Stimulated activated naive B cell treated with anti-CD40 and anti-IgM and Interleukin-4, amounts not matched to agents 10 μg/mL and 1 μg/mL and 100 μg/mL, for 72 hours (primary cell): ENCODE measurements around the gene IHH.

Experiments
- ATAC-seq, 2 donors: fragments of 150-1000 bp; cut with Tn5 transposase; replicated peaks; 2 replicates each; pipeline ENCODE4 v1.10.0; 2021; ENCODE audit warnings: moderate library complexity in 1 of 2
- DNase-seq: peaks from one replicate; pipeline ENCODE4 v3.0.0; 2021
- H3K27ac Mint-ChIP-seq: one replicate; pipeline ENCODE4 v1.8.0; 2022; ENCODE audit warnings: mild to moderate bottlenecking, mixed read lengths
- H3K27me3 Mint-ChIP-seq, 2 donors: one replicate each; pipeline ENCODE4 v1.8.0; 2022; ENCODE audit warnings: mixed read lengths in 2 of 2
- H3K36me3 Mint-ChIP-seq, 2 donors: one replicate each; pipeline ENCODE4 v1.8.0; 2022; ENCODE audit warnings: mixed read lengths in 2 of 2, mild to moderate bottlenecking in 1 of 2
- H3K4me1 Mint-ChIP-seq, 2 donors: one replicate each; pipeline ENCODE4 v1.8.0; 2022; ENCODE audit warnings: mixed read lengths in 2 of 2, mild to moderate bottlenecking in 1 of 2
- H3K4me3 Mint-ChIP-seq, 2 donors: one replicate each; pipeline ENCODE4 v1.8.0; 2022; ENCODE audit warnings: mild to moderate bottlenecking in 2 of 2, mixed read lengths in 2 of 2, moderate library complexity in 1 of 2
- H3K9me3 Mint-ChIP-seq, 2 donors: one replicate each; pipeline ENCODE4 v1.8.0; 2022; ENCODE audit warnings: mixed read lengths in 2 of 2, mild to moderate bottlenecking in 1 of 2

Gene IHH

GRCh38 chr2:219059725-219060682 is 717 bp downstream of the IHH start:
- no peak for DNase-seq
- peak overlapping the region; percentile 76 for H3K27ac Mint-ChIP-seq
- no peaks in the 10 kb centered on the region for H3K9me3 Mint-ChIP-seq
- peak overlapping the region; percentile 67 to 78 for H3K4me3 Mint-ChIP-seq
- H3K36me3 Mint-ChIP-seq, result no peaks in the 10 kb centered on the region
- ATAC-seq, result no peak
- peaks cover 20 to 42% of the 10 kb centered on the region in 2 donors for H3K4me1 Mint-ChIP-seq
- peaks cover 56 to 78% of the 10 kb centered on the region in 2 donors for H3K27me3 Mint-ChIP-seq

GRCh38 chr2:219059375-219059724 is 1.4 kb downstream of the IHH start:
- Mint-ChIP-seq H3K27ac (peak overlapping the region; percentile 76), H3K36me3 (no peaks in the 10 kb centered on the region), H3K4me1 (peaks cover 20 to 42% of the 10 kb centered on the region in 2 donors), H3K27me3 (peaks cover 60 to 85% of the 10 kb centered on the region in 2 donors), H3K9me3 (no peaks in the 10 kb centered on the region), H3K4me3 (peak overlapping the region; percentile 67 to 78)
- ATAC-seq (no peak), DNase-seq (no peak)

DNA sequence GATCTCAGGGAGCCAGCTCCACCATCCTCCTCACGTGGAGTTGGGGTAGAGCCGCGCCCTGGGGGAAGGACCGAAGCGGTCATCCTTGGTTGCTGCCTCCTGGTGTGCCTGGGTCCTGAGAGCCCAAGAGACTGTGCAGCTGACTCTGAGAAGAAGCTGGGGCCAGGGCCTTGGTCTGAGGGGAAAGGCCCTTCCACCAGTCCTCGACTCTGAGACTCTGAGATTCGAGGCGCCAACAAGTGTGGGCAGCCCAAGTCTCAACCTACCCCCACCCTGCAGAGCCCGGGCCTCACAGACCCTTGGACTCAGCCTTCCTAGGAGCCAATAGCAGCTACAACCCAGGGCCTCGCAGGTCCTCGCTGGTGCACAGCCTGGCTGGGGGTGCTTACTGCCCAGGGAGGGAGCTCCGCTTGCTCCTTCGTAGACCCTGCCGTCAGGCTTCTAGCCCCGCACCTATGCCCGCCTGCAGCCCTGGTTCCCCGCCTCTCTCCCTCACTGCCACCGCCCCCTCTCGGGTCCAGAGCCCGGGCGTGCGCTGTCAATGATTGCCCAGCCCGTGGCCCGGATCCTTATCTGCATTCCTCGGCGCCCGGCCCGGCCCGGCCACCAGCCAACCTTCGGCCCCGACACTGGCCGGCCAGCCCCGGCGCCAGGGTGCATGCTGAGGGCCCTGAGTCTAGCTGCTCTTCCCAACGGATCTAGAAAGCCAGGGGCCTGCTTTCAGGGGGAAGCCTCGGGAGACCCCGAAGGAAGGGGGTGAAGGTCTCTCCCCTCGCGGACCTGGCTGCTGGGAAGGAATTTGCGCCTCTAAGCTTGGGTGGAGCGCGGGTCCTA is 2.0 kb downstream of the IHH start:
- Mint-ChIP-seq H3K9me3 (no peaks in the 10 kb centered on the region), H3K4me1 (peaks cover 20 to 42% of the 10 kb centered on the region in 2 donors), H3K27me3 (peaks cover 64 to 91% of the 10 kb centered on the region in 2 donors), H3K27ac (no peak overlapping the region), H3K36me3 (no peaks in the 10 kb centered on the region), H3K4me3 (peak overlapping the region; percentile 67 to 78)
- no peak for DNase-seq
- no peak for ATAC-seq

DNA sequence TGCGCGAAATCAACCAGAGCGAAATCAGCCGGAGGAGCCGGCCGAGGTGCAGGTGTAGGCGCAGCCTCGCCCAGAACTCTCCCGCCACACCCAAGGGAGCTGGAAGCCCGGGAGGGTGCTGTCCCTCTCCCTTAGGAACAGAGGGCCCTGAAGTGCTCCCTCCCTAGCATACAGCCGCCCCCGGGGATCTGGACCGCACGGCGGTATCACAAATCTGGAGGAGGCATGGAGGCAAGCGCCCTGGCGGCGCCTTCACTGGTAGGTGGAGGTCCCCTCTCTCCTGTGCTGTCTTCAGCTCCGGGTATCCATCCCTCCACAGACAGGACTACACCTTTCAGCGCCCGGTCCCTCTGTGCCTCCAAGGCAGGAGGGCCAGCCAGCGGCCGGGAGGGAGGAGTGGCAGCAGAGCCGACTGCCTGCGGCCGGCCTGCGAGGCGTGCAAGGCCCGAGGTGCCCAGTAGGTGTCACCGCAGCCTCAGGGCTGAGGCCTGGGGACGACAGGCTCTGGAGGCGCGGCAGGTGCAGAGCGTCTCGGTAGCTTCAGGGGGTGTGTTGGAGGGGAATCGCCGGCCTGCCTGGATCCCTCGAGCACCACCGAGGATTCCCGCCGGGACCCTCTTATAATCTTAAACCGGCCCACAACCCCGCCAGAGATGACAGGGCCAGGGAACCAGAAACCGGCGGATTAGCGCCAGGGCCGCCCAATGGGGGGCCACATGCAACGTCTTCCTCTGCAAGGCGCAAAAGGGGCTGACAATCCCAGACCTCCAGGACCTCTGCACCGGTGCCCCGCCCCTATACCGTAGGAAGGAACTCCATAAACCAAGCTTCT is 2.8 kb downstream of the IHH start:
- H3K27me3 Mint-ChIP-seq, result peaks cover 60 to 90% of the 10 kb centered on the region in 2 donors
- DNase-seq (peak; percentile 77), ATAC-seq (peak; percentile 94)
- H3K36me3 Mint-ChIP-seq, result no peaks in the 10 kb centered on the region
- peaks cover 20 to 42% of the 10 kb centered on the region in 2 donors for H3K4me1 Mint-ChIP-seq
- peak overlapping the region; percentile 65 for H3K27ac Mint-ChIP-seq
- H3K4me3 Mint-ChIP-seq, result peak overlapping the region; percentile 74 to 76
- H3K9me3 Mint-ChIP-seq, result no peaks in the 10 kb centered on the region

GRCh38 chr2:219056896-219057708 is 3.6 kb downstream of the IHH start:
- DNase-seq (no peak), ATAC-seq (no peak)
- H3K36me3 Mint-ChIP-seq, result no peaks in the 10 kb centered on the region
- peaks cover 20 to 42% of the 10 kb centered on the region in 2 donors for H3K4me1 Mint-ChIP-seq
- H3K27ac Mint-ChIP-seq, result no peak overlapping the region
- peak overlapping the region in 1 of 2 donors; percentile 74 for H3K4me3 Mint-ChIP-seq
- peaks cover 52 to 82% of the 10 kb centered on the region in 2 donors for H3K27me3 Mint-ChIP-seq
- no peaks in the 10 kb centered on the region for H3K9me3 Mint-ChIP-seq

GRCh38 chr2:219056176-219056895 is 4.4 kb downstream of the IHH start:
- no peak overlapping the region for H3K4me3 Mint-ChIP-seq
- H3K27me3 Mint-ChIP-seq, result peaks cover 50 to 81% of the 10 kb centered on the region in 2 donors
- no peaks in the 10 kb centered on the region for H3K36me3 Mint-ChIP-seq
- ATAC-seq (no peak), DNase-seq (no peak)
- no peaks in the 10 kb centered on the region for H3K9me3 Mint-ChIP-seq
- H3K4me1 Mint-ChIP-seq, result peaks cover 18 to 39% of the 10 kb centered on the region in 2 donors
- H3K27ac Mint-ChIP-seq, result no peak overlapping the region

GRCh38 chr2:219054956-219055903 is 5.5 kb downstream of the IHH start:
- no peak overlapping the region for H3K4me3 Mint-ChIP-seq
- H3K9me3 Mint-ChIP-seq, result no peaks in the 10 kb centered on the region

DNA sequence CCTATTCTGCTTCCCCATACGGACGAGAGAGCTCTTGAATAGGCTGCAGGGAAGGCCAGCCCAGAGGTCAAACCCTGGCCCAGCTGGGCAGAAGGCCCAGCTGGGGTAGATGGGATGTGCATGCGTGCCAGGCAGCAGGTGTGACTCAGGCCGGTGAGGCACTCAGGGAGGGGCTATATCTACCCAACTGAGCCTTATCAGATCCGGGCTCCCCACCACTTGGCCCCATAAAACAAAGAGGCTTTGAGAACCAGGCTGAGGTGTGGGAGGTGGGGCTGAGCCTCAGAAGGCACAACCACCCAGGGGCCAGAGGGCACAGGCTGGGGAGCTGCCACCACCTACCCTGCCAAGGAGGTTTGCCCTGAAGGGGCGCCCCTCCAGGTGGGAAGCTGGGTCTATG is 11.4 kb downstream of the IHH start:
- H3K27me3 Mint-ChIP-seq, result peaks cover 56 to 75% of the 10 kb centered on the region in 2 donors
- H3K4me3 Mint-ChIP-seq, result no peak overlapping the region
- no peaks in the 10 kb centered on the region for H3K9me3 Mint-ChIP-seq
- H3K4me1 Mint-ChIP-seq, result no peaks in the 10 kb centered on the region
- no peaks in the 10 kb centered on the region for H3K36me3 Mint-ChIP-seq
- no peak for ATAC-seq
- DNase-seq, result no peak
- H3K27ac Mint-ChIP-seq, result no peak overlapping the region

More at GRCh38 chr2:219054956-219055903, 5.5 kb downstream of the IHH start:
- Mint-ChIP-seq H3K27ac (peak overlapping the region; percentile 25), H3K4me1 (peaks cover 16 to 34% of the 10 kb centered on the region in 2 donors), H3K27me3 (peaks cover 59 to 87% of the 10 kb centered on the region in 2 donors), H3K36me3 (no peaks in the 10 kb centered on the region)
- no peak for DNase-seq
- no peak for ATAC-seq

DNA sequence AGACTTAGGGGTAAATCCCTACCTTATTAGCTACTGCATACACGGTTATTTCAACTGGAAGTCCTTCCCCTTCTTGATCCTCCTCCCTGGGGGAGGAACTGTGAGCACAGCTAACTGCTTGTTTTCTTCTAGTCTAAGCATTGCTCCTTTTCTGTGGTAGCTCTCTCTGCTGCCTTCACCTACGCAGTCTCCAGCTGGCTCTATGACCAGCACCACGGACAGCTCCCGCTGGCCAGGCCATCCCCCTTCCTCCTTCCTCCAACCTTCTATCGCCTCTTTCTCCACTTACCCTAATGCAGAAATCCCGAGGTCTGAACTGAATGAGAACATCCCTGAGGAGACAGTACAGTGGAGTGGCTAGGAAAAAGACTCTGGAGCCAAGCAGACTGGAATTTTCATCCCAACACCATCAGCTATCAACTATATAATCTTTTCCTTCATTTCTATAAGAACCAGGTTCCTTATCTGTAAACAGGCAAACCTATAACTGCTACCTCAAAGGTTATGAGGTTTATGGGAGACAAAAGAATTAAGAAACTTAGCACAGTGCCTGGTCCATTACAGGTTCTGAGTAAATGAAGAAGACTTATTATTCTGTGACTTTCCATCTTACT is 14.7 kb downstream of the IHH start:
- no peak for DNase-seq
- peaks cover 73 to 89% of the 10 kb centered on the region in 2 donors for H3K27me3 Mint-ChIP-seq
- no peak overlapping the region for H3K4me3 Mint-ChIP-seq
- peak; percentile 33 to 38 for ATAC-seq
- H3K36me3 Mint-ChIP-seq, result no peaks in the 10 kb centered on the region
- no peaks in the 10 kb centered on the region for H3K9me3 Mint-ChIP-seq
- no peak overlapping the region for H3K27ac Mint-ChIP-seq
- peaks cover 3 to 5% of the 10 kb centered on the region in 2 donors for H3K4me1 Mint-ChIP-seq

DNA sequence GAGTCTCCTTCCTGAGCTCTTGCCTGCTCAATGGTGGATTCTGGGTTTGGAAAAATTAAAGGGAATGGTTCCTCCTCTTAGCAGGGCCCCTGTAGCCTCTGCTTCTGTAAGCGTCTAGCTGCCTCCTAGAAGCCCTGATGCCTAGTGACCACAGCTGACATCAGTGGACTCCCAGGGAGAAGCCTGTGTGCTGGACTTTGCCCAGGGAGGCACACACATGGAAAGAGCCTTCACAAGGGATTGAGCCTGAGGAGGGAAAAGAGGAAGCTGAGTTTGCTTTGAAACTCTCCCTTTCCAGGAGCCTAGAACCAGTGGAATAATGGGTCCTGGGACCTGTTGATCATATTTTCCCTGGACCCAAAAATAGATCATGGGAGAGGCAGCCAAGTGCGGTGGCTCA is 18.0 kb downstream of the IHH start:
- H3K27ac Mint-ChIP-seq, result no peak overlapping the region
- peaks cover 4 to 9% of the 10 kb centered on the region in 2 donors for H3K4me1 Mint-ChIP-seq
- H3K9me3 Mint-ChIP-seq, result no peaks in the 10 kb centered on the region
- H3K27me3 Mint-ChIP-seq, result peaks cover 64 to 82% of the 10 kb centered on the region in 2 donors
- no peaks in the 10 kb centered on the region for H3K36me3 Mint-ChIP-seq
- ATAC-seq (no peak), DNase-seq (no peak)
- H3K4me3 Mint-ChIP-seq, result no peak overlapping the region

- peaks cover 64 to 82% of the 10 kb centered on the region in 2 donors for H3K27me3 Mint-ChIP-seq
Observed at GRCh38 chr2:219042157-219042556, 18.6 kb downstream of the IHH start.

More at GRCh38 chr2:219042157-219042556, 18.6 kb downstream of the IHH start:
- Mint-ChIP-seq H3K9me3 (no peaks in the 10 kb centered on the region), H3K27ac (no peak overlapping the region), H3K4me1 (peaks cover 4 to 9% of the 10 kb centered on the region in 2 donors), H3K4me3 (no peak overlapping the region), H3K36me3 (no peaks in the 10 kb centered on the region)
- DNase-seq (no peak), ATAC-seq (no peak)
